ENCODE measurements around the gene CCBE1.
"Not testable (repeated sequence)": the region's sequence is repeated elsewhere in the genome, so short reads cannot be mapped to it uniquely, and the experiment has no call there.

Gene CCBE1

DNA sequence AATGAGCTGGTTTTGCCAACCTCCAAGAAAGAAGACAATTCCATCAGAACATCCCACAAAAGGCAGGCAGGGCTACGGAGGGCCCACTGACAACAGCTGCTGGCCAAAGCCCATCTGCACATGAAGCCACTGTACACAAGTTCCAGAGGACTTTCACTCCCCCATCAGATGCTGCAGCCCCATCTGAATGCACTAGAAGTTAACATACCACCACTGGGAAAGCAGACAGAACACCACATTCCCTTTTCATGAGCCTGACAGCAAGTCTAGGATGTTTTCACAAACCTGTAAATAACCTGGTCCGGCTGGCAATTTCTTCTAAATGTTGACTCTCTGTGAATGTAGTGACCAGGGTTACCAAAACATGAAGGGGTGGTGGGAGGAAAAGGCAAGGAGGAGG lies 41.5 kb downstream of the CCBE1 start:
- DNase-seq (ENCODE audit: low read depth): no peak

DNA sequence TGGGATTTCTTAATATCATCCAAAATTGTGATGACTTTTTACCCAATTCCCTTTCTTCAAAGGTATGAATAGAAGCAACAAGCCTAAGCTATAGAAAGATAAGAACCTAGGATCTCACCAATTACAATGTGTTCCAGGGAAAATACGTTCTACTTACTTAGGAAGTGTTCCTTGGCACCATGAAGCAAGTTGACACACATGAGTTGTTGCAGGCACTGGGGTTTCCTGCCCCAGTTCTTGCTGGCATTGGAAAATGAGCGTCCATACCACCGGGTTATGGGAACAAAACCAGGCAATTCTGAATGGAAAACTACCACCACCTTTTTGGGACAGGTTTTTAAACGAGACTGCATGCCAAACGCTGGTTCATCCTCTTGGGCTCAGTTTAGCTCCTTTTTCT lies 46.2 kb downstream of the CCBE1 start:
- no peak for DNase-seq (ENCODE audit: low read depth)

DNA sequence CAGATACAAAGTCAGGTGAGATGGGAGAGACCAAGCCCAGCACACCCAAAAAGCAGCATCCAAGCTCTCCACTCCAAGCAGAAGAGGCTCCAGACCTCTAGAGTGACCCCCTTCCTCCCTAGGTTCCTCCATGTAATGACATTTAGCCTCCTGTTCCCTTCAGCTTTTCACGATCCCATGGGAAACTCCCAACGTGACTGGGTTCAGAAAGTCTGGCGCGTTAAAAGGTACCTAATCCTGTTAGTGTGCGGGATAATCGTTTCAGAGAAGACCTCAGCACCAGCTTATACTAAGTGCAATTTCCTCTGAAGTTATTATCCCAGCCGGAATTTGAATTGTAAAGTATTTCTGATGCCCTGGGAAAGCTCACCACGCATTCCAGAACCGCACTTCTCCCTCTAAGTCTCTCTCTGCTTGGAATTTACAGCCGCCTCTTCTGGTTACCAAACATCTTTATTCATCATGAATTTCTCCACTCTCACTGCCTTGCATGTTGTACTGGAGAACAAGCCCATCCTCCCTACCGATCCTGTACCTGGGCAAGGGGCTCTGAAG lies 46.9 kb downstream of the CCBE1 start:
- no peak for DNase-seq (ENCODE audit: low read depth)

DNA sequence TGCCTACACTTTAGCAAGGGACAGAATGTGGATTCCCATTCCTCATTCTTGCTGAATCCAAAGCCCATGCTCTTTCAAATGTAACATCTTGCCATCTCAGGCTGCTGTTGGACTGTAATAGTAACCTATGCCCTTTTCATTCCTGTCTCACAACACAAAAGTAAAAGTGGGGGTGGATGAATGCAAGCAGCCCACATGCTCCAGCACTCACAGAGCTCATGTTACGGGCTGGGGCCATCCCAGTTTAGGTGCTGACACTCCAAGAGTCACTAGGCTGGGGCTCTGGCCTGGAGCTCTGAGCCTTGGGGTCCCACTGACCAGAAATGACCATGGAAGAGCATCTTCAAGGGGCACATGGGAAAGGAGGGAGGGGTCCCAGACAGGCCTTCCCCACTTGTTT lies 47.6 kb downstream of the CCBE1 start:
- no peak for DNase-seq (ENCODE audit: low read depth)

DNA sequence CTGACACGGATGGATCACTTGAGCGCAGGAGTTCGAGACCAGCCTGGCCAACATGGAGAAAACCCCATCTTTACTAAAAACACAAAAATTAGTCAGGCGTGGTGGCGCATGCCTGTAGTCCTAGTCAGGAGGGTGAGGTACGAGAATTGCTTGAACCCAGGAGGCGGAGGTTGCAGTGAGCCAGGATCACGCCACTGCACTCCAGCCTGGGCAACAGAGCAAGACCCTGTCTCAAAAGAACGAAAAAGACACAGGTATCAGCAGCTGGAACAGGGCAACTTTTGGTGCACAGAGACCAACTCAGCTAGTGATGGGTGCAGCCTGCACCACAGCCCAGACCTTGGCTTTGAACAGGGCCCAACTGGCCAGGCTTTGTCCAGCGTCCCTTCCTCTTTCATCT lies 48.8 kb downstream of the CCBE1 start:
- not testable (repeated sequence) for DNase-seq (ENCODE audit: low read depth)

DNA sequence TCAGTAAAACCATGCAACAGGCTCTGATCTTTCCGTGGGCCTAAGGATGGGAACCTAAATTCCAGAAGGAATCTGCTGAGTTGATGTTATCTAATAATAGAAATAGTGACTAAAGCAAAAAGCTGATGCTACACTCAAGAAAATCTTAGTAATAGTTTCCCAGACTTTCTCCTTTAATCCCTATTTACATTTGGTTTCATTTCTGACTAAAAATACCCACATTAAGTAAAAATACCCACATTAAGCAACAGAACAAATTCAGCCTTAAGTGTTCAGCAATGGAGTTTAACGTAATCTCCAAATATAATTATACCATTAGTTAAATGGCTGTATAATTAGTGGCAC lies 50.3 kb downstream of the CCBE1 start:
- no peak for DNase-seq (ENCODE audit: low read depth)

DNA sequence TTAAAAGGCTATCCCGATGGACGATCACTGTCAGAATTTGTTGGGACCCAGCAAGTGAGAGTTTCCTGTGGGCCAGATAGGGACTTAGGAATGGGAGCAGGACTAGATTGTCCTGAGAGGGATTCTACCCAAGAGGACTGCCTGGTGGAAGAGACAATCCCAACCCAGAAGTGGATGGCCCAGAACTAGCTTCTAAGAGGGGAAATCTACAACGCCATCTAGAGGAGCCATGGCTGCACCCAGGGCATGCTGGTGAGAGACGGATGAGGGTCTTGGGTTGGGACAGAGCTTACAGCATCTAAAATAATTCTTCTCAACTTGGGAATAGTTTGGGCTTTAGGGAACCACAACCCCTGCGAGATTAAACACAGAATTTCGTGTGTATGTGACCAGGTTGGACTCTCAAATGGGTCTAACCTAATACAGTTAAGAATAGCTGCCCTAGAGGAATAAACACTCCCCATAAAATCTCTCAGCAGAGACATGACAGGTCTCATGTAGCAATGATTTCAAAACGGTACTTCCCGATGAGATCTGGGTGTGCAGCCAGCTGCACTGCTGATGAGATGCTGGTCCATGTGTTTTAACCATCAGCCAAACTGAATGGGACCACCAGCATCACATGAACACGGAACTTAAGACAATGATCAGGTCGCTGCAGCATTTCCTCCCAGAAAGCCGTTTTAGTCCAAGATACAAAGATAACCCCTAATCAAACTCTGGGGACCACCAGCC lies 50.8 kb downstream of the CCBE1 start:
- DNase-seq (ENCODE audit: low read depth): no peak

DNA sequence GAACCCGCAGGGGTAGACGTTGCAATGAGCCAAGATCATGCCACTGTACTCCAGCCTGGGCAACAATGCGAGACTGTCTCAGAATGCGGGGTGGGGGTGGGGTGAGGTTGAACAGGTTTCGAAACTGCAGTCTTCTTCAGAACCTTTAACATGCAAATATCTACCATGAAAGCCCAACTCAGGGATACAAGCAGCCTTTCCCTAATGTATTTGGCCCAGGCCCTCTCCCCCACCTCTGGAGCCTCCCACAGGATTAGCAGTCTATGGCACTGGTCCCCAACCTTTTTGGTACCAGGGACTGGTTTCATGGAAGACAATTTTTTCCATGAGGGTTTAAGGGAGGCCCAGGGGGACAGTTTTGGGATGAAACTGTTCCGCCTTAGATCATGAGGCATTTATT lies 53.5 kb downstream of the CCBE1 start:
- no peak for DNase-seq (ENCODE audit: low read depth)

DNA sequence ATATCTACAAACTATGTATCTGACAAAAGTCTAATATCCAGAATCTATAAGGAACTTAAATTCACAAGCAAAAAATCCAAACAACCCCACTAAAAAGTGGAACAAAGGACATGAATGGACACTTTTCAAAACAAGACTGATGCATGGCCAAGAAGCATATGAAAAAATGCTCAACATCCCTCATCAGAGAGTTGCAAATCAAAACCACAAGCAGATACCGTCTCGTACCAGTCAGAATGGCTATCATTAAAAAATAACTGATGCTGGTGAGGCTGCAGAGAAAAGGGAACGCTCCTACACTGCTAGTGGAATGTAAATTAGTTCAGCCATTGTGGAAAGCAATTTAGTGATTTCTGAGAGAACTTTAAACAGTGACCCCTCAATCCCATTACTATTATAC lies 56.5 kb downstream of the CCBE1 start:
- no peak for DNase-seq (ENCODE audit: low read depth)

DNA sequence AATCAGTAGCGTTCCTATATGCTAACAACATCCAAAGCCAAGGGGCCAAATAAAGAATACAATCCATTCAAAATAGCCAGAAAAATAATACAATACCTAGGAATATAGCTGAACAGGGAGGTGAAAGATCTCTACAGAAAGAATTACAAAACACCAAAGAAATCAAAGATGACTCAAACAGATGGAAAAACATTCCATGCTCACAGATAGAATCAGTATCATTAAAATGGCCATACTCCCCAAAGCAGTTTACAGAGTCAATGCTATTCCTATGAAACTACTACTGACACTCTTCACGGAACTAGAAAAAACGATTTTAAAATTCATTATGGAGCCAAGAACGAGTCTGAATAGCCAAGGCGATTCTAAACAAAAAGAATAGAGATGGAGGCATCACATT lies 57.4 kb downstream of the CCBE1 start:
- DNase-seq (ENCODE audit: low read depth): no peak

DNA sequence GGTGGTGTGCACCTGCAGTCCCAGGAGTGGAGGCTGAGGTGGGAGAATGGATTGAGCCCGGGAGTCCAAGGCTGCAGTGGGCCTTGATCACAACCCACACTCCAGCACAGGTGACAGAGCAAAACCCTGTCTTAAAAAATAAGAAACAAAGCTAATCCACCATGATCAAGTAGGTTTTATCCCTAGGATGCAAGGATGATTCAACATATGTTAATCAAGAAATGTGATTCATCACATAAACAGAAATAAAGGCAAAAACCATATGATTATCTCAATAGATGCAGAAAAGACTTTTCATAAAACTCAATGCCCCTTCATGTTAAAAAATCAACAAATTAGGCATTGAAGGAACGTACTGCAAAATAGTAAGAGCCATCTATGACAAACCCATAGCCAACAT lies 58.1 kb downstream of the CCBE1 start:
- DNase-seq (ENCODE audit: low read depth): no peak

DNA sequence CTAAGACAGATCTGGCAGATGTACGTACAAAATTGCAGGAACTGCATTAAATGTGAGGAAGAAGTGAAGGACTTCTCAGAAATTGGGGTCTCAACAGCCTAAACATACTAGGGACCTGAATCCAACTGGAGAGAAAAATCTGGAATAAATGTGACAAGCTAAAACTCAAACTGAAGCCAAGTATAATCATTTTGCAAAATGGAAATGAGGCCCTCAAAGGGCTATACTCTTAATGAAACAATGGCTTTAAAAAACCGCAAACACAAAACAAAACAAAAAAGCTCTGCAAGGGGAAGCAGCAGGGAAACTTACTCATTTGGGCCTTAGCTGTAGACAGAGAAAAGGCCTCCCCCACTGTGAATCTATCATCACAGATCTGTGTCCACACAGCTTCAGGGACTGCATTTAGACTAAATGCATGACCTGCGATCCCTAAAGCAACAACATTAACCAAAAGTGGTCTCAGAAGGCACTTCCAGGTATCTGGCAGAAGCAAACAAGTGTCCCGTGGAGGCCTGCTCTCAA lies 63.2 kb downstream of the CCBE1 start:
- no peak for DNase-seq (ENCODE audit: low read depth)

DNA sequence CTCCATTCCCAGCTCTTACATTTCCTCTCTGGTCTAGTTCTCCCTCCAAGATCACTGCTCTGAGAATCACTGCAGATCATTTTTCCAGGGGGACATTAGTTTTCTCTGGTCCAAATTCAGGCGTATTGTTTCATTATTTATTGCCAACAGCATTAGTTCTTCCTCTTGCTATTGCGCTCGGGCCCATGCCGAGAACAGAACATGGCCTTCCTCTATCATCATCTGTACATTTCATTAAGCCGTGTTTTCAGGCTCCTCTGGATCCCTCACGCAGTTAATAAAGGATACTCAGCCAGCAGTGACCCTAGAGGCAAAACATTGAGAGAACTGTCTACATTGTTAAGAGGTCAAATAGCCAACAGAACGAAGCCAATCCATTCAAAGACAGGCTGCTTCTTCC lies 63.9 kb downstream of the CCBE1 start:
- no peak for DNase-seq (ENCODE audit: low read depth)

DNA sequence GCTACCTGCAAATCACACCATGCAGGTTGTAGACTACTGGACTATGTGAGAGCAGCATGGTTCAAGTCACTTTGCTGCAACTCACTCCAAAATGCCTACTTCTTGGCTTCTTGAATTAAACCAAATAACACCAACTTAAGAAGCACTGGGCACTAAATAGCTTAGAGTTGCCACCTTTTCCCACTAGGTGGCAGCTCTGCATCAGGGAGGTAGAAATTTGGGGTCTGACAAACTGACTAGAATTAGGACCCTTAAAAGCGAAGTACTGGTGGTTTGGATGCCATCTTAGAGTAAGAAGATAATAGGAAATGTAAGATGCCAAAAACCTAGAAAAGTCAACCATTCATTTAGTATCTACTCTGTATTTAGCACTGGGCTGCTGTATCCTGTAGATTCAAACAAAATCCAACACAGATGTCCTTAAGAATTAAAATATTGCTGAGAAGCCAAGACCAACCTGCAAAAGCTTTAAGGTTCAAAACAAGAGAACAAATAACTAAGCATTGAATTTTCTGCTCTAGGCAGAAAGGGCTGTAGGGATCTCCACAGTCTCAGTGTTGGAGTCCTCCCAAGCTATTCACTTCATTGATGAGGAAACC lies 65.5 kb downstream of the CCBE1 start:
- DNase-seq (ENCODE audit: low read depth): no peak

DNA sequence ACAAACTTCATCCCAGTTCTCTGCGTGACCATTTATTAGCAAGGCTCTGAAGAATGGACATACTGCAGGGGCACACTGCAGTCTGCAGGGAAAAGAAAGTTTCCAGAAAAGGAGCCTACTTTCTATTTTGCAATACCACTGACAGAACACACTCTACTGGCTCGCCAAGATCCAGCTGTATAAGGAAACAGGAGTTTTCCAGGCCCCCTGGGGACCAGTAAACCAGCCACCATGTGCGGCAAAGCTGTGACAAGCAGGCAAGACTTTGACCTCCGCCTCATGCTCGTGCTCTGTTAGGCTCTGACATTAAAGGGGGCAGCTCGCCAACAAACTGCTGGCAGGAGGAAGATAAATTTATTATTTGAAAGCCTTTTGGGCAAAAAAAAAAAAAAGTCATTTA lies 67.3 kb downstream of the CCBE1 start:
- no peak for DNase-seq (ENCODE audit: low read depth)

DNA sequence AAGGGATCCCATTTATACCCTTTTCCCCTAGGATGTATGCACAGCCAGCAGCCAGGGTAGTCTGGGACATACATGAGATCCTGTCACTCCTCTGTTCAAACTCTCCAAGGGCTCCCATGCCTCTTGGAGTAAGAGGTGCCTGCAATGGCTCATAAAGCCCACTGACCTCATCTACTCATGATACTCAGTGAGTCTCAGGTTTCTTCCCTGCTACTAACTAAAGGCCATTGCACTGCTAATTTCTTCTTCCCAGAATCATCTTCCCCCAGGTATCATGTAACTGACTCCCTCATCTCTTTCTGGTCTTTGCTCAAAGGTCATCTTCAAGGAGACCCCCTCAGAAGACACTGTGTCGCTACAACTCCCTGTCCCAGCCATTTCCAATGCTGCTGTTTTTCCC lies 68.2 kb downstream of the CCBE1 start:
- no peak for DNase-seq (ENCODE audit: low read depth)

DNA sequence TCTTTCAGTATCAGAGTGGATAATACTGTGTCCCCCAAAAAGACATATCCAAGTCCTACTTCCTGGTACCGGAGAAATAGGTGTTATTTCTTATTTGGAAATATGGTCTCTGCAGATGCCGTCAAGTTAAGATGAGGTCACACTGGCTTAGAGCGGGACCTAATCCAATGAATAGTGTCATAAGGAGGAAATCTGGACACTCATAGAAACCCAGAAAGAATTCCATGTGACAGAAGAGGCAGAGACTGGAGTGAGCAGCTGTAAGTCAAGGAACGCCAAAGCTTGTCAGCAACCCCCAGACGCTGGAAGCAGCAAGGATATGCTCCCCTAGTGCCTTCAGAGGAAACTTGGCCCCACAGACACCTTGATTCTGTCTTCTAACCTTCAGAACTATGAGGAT lies 69.8 kb downstream of the CCBE1 start:
- no peak for DNase-seq (ENCODE audit: low read depth)

DNA sequence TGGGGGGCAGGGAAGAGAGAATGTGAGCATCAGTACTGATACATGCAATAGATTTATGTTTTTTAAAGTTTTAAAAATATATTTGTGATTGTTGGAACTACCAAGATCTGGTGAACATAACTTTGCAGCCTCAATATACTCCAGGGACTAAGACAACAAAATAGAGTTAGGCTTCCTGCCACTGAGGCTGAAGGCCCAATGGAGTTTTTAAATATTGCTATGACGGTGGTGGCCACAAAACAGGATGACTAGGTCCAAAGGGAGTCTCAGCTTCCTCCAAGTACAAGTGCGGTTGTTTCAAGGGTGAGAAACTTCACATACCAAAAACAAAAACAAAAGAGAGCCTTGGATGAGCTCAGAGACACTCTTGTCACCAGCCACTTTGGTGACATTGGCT lies 72.9 kb downstream of the CCBE1 start:
- no peak for DNase-seq (ENCODE audit: low read depth)

DNA sequence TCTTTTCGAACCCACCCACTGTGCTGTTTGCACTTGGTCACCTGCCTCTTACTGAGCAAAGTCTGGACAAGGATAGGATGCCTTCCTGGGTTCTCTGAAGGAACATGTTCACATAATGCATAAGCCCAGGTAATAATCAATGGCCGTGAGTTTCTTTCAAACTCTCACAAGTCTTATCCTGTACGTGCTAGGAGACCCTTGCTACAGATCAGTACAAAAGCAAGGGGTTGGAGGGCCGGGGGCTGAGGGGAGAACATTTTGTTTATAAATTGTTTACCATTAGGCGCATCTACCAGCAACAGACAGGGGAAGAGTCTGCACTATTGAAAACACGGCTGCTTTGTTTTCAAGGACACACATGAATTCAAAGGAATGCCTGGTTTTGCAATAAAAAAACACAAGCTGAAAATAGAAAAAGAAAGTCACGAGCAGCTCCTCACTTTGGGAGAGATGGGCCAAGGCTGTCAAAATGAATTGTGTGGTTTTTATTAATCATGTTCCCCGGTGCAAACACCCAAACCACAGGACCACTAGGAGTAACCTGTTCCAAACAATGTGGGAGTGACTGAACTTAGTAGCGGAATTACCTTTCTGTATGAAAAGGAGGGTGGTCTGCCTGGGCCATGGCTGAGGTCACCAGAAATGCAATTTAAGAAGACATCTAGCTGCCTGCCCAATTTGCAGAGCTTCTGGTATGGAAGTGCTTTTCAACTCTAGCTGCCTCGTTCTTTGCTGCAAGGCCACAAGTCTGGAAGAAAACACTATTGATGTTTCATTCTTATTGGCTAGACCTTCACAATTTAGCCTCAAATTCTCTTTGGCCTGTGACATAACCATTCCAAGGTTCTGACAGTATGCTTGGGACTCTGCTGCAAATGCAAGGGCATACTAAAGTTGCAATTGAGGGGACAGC lies 73.5 kb downstream of the CCBE1 start:
- DNase-seq (ENCODE audit: low read depth): no peak

DNA sequence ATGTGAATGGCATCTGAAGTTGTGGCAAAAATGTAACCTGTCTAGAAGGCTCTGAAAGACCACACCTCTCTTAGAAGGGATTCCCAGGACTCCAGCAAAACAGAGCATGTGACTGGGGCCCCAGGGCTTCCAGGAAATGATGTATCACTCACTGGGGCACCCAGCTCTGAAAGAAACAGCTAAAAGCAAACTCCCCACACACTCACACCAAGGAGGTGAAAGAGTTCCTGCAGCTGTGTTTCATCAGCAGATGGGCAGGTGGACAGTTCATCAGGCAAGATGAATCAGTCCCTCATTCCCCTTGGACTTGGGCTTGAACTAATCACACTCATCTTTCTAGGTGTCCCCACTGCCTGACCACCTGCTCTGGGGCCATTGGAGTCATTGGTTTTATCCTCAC lies 76.2 kb downstream of the CCBE1 start:
- DNase-seq (ENCODE audit: low read depth): no peak

DNA sequence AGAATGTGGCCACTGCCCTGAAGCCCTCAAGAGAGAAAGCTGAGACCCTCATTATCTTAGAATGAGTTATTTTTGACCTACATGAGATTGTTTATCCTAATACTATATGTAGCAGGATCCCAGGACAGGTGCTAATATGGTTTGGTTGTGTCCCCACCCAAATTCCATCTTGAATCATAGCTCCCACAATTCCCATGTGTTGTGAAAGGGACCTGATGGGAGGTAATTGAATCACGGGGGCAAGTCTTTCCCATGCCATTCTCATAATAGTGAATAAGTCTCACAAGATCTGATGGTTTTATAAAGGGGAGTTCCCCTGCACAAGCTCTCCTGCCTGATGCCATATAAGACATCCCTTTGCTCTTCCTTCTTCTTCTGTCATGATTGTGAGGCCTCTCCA lies 76.8 kb downstream of the CCBE1 start:
- no peak for DNase-seq (ENCODE audit: low read depth)

DNA sequence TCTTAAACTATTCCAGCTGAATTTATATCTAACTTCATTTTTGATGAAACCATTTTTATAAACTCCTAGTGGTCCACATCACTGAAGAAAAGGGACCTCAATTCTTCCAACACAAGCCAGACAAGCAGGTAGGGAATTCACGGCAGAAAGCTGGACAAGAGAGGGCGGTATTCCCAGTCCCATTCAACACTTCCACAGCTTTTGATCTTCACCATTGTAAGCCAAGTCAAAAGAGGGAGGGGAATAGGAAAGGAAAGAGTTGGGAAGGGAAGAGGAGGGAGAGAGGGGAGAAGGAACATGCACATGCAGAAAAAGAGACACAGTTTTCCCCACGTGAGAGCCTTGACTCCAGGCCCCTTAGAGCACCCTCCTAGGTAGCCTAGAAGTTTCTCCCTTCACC lies 77.4 kb downstream of the CCBE1 start:
- DNase-seq (ENCODE audit: low read depth): no peak

DNA sequence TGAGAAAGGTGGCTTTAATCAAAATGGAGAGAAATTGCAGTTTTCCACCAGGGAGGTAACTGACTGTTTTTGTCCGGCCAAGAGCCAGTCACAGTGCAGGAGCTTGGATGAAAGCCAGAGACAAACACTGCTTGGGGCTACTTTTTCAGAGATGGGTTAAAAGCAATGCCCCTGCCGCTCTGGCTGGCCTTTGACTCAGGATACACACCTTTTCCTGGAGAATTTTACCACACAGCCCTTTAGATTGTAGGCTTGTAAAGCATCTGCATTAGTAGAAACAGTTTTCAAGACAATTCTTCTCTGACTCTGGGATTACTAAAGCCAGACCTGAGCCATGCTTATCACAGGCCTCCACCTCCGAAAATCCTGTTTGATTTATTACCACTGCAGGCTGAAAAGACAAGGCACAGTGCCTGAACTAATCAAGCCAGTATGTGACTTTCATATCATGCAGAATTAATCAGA lies 79.7 kb downstream of the CCBE1 start:
- no peak for DNase-seq (ENCODE audit: low read depth)

All from CMK (cell line).